K562 (cell line): ENCODE data around the gene NT5C1A. TPM values are rescaled to one million over a fixed set of nuclear protein-coding genes. Genes with fewer than 3 reads are reported as not detected.

Source experiments
- ATAC-seq: fragments of 200-7000 bp; cut with Tn5 transposase; 3 replicates; pipeline ENCODE4 v1.9.1; 2020; ENCODE audit warnings: moderate library complexity
- BruUV-seq: library from RNA; stranded (reverse); fragments of 400-500 nt; replicated peaks from 2 replicates; lab custom pipeline; 2021; lab: Mats Ljungman, UMichigan
- CTCF ChIA-PET: fragments of 300-600 bp; formaldehyde crosslinking; extraction: SDS; loops from one replicate; lab custom pipeline; 2021; ENCODE audit warnings: low intra/inter-chr PET ratio; lab: Yijun Ruan, JAX
- POLR2A ChIA-PET: fragments of 300-600, 350-650 bp; sonication (Branson Sonifier 250); formaldehyde crosslinking; extraction: SDS; loops from one replicate; lab custom pipeline; 2021; ENCODE audit warnings: antibody characterized with exemption, inconsistent platforms; lab: Yijun Ruan, JAX
- DNase-seq, 4 experiments: peaks; one replicate each; pipeline versions ENCODE4 v3.0.0 to v3.0.0-alpha.2; 2011 to 2018; ENCODE audit warnings: low spot score in 3 of 4, mixed read lengths in 3 of 4; ENCODE audit errors: extremely low read depth in 1 of 4
- FAIRE-seq: peaks from 2 replicates; lab custom pipeline; 2011; peaks lifted over from hg19 to GRCh38; lab: Jason Lieb, UNC
- H2AFZ ChIP-seq: 2 replicates; pipeline ENCODE4 v1.6.0; 2011; ENCODE audit warnings: low read depth, low read length, control low read depth, inconsistent platforms
- H3K27ac ChIP-seq: fragments of 200-600 bp; 3 replicates; pipeline ENCODE4 v1.8.0; 2011; ENCODE audit warnings: low read depth, mild to moderate bottlenecking, control low read depth, inconsistent platforms, low read length, moderate library complexity, mixed read lengths; ENCODE audit errors: extremely low read depth
- H3K27me3 ChIP-seq, 2 experiments: fragments of 300-600 bp in 1 of 2; 2 replicates in 1 of 2; 3 replicates in 1 of 2; pipeline versions ENCODE4 v1.6.0 to v1.8.0; 2011; ENCODE audit warnings: inconsistent platforms in 2 of 2, low read length in 2 of 2, mild to moderate bottlenecking in 1 of 2, mixed read lengths in 1 of 2, moderate library complexity in 1 of 2; ENCODE audit not compliant: control insufficient read depth in 2 of 2, insufficient read depth in 2 of 2
- H3K36me3 ChIP-seq: fragments of 300-600 bp; 3 replicates; pipeline ENCODE4 v1.8.0; 2011; ENCODE audit warnings: mild to moderate bottlenecking, low read length, inconsistent platforms; ENCODE audit not compliant: control insufficient read depth, insufficient read depth
- H3K4me1 ChIP-seq, 2 experiments: fragments of 200-600 bp in 1 of 2; replicated peaks in 1 of 2; 2 replicates in 1 of 2; 3 replicates in 1 of 2; pipeline versions ENCODE4 v1.5.1 to v1.8.0; 2011; ENCODE audit warnings: inconsistent platforms in 2 of 2, low read length in 2 of 2, mild to moderate bottlenecking in 1 of 2, mixed read lengths in 1 of 2, moderate library complexity in 1 of 2; ENCODE audit not compliant: control insufficient read depth in 2 of 2, insufficient read depth in 2 of 2
- H3K4me2 ChIP-seq: 2 replicates; pipeline ENCODE4 v1.6.1; 2011; ENCODE audit warnings: low read length, control low read depth, inconsistent platforms, mixed read lengths; ENCODE audit not compliant: insufficient read depth
- H3K4me3 ChIP-seq: fragments of 200-600 bp; sonication (generic), shearing (Covaris generic); 2 replicates; pipeline ENCODE4 v1.5.1; 2016; ENCODE audit warnings: control low read depth, inconsistent platforms
- H3K79me2 ChIP-seq: fragments of 200-600 bp; 3 replicates; pipeline ENCODE4 v1.8.0; 2011; ENCODE audit warnings: low read length, inconsistent platforms; ENCODE audit not compliant: control insufficient read depth, insufficient read depth
- H3K9ac ChIP-seq, 2 experiments: 2 replicates each; pipeline versions ENCODE4 v1.6.0 to v1.6.1; 2011; ENCODE audit warnings: low read depth in 2 of 2, low read length in 2 of 2, control low read depth in 1 of 2, inconsistent platforms in 1 of 2, mild to moderate bottlenecking in 1 of 2, mixed read lengths in 1 of 2; ENCODE audit not compliant: insufficient read depth in 1 of 2
- H3K9me1 ChIP-seq: one replicate; pipeline ENCODE4 v1.6.0; 2011; ENCODE audit warnings: inconsistent platforms, mild to moderate bottlenecking, low read length, moderate library complexity; ENCODE audit not compliant: control insufficient read depth, insufficient read depth
- H3K9me3 ChIP-seq: replicated peaks from 2 replicates; pipeline ENCODE4 v1.5.1; 2011; ENCODE audit warnings: low read depth, low read length, inconsistent platforms; ENCODE audit not compliant: control insufficient read depth, insufficient read depth
- H4K20me1 ChIP-seq: replicated peaks from 2 replicates; pipeline ENCODE4 v1.6.1; 2011; ENCODE audit warnings: low read length, inconsistent platforms, mixed read lengths; ENCODE audit not compliant: control insufficient read depth, insufficient read depth
- BRD4 ChIP-seq: fragments of 200-600 bp; sonication (generic); IDR thresholded peaks from 2 replicates; pipeline ENCODE4 v1.6.1; 2017; ENCODE audit warnings: inconsistent platforms
- DMBX1 ChIP-seq: fragments of 250-450 bp; sonication (Bioruptor Pico); IDR thresholded peaks from 2 replicates; pipeline ENCODE4 v1.8.0; 2022; ENCODE audit warnings: inconsistent platforms, mild to moderate bottlenecking, moderate library complexity, borderline replicate concordance
- FOXK1 ChIP-seq: sonication (generic); formaldehyde crosslinking; IDR thresholded peaks from 2 replicates; pipeline ENCODE4 v1.8.0; 2022; ENCODE audit warnings: missing genetic modification reagents, mild to moderate bottlenecking, borderline replicate concordance
- FOXK2 ChIP-seq, 2 experiments: fragments of 450-650 bp; IDR thresholded peaks in 1 of 2; conservative IDR thresholded peaks in 1 of 2; 2 replicates each; pipeline ENCODE4 v1.6.1; 2016; ENCODE audit warnings: low read depth in 2 of 2, mild to moderate bottlenecking in 1 of 2
- XRCC5 ChIP-seq: fragments of 200-400 bp; formaldehyde crosslinking; IDR thresholded peaks from 2 replicates; pipeline ENCODE4 v1.6.1; 2017; ENCODE audit warnings: low read depth, mild to moderate bottlenecking, low read length
- ZNF121 ChIP-seq: sonication (generic); formaldehyde crosslinking; conservative IDR thresholded peaks from 2 replicates; pipeline ENCODE4 v1.8.0; 2022; ENCODE audit warnings: missing genetic modification reagents
- ZNF77 ChIP-seq: fragments of 250-450 bp; sonication (Bioruptor Pico); IDR thresholded peaks from 2 replicates; pipeline ENCODE4 v1.5.0; 2020
- WGBS: fragments of 100-300 bp; shearing (Covaris generic); methylation state at CpG from one replicate; pipeline ENCODE4 v1.1.6; 2016; ENCODE audit warnings: low coverage, mixed read lengths; ENCODE audit not compliant: insufficient coverage; ENCODE audit errors: missing lambda C conversion rate; 5-methylcytosine and 5-hydroxymethylcytosine counted together
- in situ Hi-C: fragments of 300-500 bp; cut with MboI; formaldehyde crosslinking; loops from 4 replicates; pipeline ENCODE4 v1.15.0; 2018; ENCODE audit warnings: inconsistent platforms, mixed read lengths
- intact Hi-C: fragments of 100-400 bp; cut with micrococcal nuclease; formaldehyde crosslinking; loops from 2 replicates; pipeline ENCODE4 v1.14.2; 2022
- polyA plus RNA-seq, 8 experiments: library from polyadenylated mRNA; depleted of rRNA in 4 of 8; stranded (reverse) in 5 of 8; unstranded in 3 of 8; fragments of >200 nt; fragmentation: Nextera tagmentation in 2 of 8; fragmentation: Illumina TruSeq in 1 of 8; extraction: Ambion mirVana in 2 of 8; extraction: Trizol in 1 of 8; gene quantifications; 2 replicates each; pipeline versions ENCODE4 v1.2.1 to v1.2.3, GENCODE V29; 2011 to 2014; ENCODE audit warnings: inconsistent platforms in 1 of 8, missing spikeins in 1 of 8
- total RNA-seq, 7 experiments: library from RNA; depleted of rRNA in 6 of 7; stranded (reverse); fragments of >200 nt in 6 of 7; fragmentation: Illumina TruSeq in 2 of 7; extraction: Trizol in 2 of 7; gene quantifications; 2 replicates each; pipeline versions ENCODE4 v1.2.1 to v1.2.3, GENCODE V29; 2011 to 2021; ENCODE audit warnings: low replicate concordance in 1 of 7
- TF ChIP-seq, protein P1 (sequence below): conservative IDR thresholded peaks from 2 replicates; pipeline ENCODE4 v1.6.1; 2011; ENCODE audit warnings: low read depth, mild to moderate bottlenecking, low read length; ENCODE audit not compliant: control insufficient read depth
- TF ChIP-seq, protein P2 (sequence below): IDR thresholded peaks from 2 replicates; pipeline ENCODE4 v1.6.1; 2016; ENCODE audit warnings: missing genetic modification characterization, missing compliant biosample characterization
- TF ChIP-seq, protein P3 (sequence below): fragments of 250-450 bp; sonication (Bioruptor Pico); IDR thresholded peaks from 2 replicates; pipeline ENCODE4 v1.8.0; 2021; ENCODE audit warnings: moderate library complexity, mild to moderate bottlenecking, inconsistent platforms
- TF ChIP-seq, protein P4 (sequence below), 2 experiments: IDR thresholded peaks in 1 of 2; conservative IDR thresholded peaks in 1 of 2; 2 replicates each; pipeline ENCODE4 v1.6.1; 2016; ENCODE audit warnings: low read depth in 2 of 2, mild to moderate bottlenecking in 1 of 2, missing compliant biosample characterization in 1 of 2, missing genetic modification characterization in 1 of 2, moderate library complexity in 1 of 2
- TF ChIP-seq, protein P5 (sequence below): fragments of 250-450 bp; sonication (Bioruptor Pico); IDR thresholded peaks from 2 replicates; pipeline ENCODE4 v1.5.0; 2022; ENCODE audit warnings: mild to moderate bottlenecking

NT5C1A gene
- total and polyA plus RNA-seq, 9 of the 15 experiments (the other 6 are each of a cell fraction or from before 2014, with no cell fraction given), result not detected

DNA sequence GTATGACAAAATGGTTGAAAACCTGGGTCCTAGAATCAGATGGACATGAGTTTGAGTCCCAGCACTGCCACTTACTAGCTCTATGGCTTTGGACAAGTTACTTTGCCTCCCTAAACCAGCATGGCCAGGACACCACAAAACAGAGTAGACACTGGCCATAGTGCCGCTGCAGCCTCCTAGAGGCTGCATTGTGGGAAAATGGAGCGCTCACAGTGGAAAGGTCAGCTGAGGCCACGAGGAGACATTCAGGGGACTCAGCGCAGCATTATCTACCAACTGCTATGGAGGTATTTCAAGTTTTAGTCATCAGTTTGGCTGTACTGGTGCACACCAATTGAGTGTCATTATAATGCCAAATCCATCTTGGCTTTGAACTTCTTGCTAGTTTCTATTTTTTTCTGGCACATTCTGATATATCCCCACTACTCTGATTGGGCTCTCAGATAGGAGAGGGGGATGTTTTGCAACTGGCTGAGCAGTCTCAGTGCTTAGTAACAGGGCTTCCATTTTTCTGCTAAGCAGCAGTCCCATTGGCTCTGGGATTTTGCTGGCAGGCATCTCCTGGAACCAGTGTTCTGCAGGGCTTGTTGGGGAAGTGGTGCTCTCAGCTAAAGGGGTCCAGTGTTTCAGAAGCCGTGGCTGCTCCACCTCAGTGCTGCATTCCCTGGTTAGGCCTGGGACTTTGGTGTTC is 16.2 kb downstream of the NT5C1A start:
- WGBS, result 16% methylated on average over 5 of the region's 5 CpGs
- in situ Hi-C loops (no loop called here), intact Hi-C loops (loop anchor here (5.0 kb wide), 1 partner anchor 148 kb away; no protein-coding TSS in a partner anchor)
- H3K4me2 ChIP-seq, result no peak overlapping the region; the same call in 1 of the 2 replicates
- H3K27ac ChIP-seq, result no peak overlapping the region
- H3K9ac ChIP-seq, result no peak overlapping the region; a peak in 1 of 4 replicates
- BruUV-seq, result no TSS peak
- no peak overlapping the region for H3K4me3 ChIP-seq
- no peaks in the 10 kb centered on the region for H3K9me3 ChIP-seq
- H3K4me1 ChIP-seq, result peaks cover 7% of the 10 kb centered on the region in 2 experiments; a peak in 2 of 5 replicates
- no peaks in the 10 kb centered on the region for H4K20me1 ChIP-seq
- no peak for ATAC-seq
- ChIA-PET POLR2A (interaction anchor here (0.9 to 1.0 kb wide), 4 partner anchors 15 to 81 kb away, joined by 3 to 5 read pairs (median 4); no protein-coding TSS in a partner anchor), CTCF (interaction anchor here (0.6 to 3.7 kb wide), 2 partner anchors 45 to 50 kb away, joined by 4 to 27 read pairs; no protein-coding TSS in a partner anchor)
- no peak for DNase-seq
- no peaks in the 10 kb centered on the region for H3K79me2 ChIP-seq
- H3K9me1 ChIP-seq, result no peaks in the 10 kb centered on the region
- H2AFZ ChIP-seq, result peak overlapping the region; percentile 35
- H3K27me3 ChIP-seq, result peaks cover 3 to 27% of the 10 kb centered on the region in 2 experiments; a peak in 3 of 5 replicates
- FAIRE-seq, result no peak
- H3K36me3 ChIP-seq, result no peaks in the 10 kb centered on the region
- TF ChIP-seq, protein P1, sequence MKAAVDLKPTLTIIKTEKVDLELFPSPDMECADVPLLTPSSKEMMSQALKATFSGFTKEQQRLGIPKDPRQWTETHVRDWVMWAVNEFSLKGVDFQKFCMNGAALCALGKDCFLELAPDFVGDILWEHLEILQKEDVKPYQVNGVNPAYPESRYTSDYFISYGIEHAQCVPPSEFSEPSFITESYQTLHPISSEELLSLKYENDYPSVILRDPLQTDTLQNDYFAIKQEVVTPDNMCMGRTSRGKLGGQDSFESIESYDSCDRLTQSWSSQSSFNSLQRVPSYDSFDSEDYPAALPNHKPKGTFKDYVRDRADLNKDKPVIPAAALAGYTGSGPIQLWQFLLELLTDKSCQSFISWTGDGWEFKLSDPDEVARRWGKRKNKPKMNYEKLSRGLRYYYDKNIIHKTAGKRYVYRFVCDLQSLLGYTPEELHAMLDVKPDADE, result no peak
- TF ChIP-seq ZNF121, result no peak
- TF ChIP-seq FOXK1 (CRISPR knock-in tag), result no peak
- no peak for TF ChIP-seq FOXK2 (conservative IDR thresholded peaks at IDR 0.05 in 1 of 2, IDR thresholded peaks at IDR 0.05 in 1 of 2; ENCODE audit: low read depth in 2 of 2)
- TF ChIP-seq DMBX1 (CRISPR knock-in tag), result no peak
- TF ChIP-seq, protein P2, sequence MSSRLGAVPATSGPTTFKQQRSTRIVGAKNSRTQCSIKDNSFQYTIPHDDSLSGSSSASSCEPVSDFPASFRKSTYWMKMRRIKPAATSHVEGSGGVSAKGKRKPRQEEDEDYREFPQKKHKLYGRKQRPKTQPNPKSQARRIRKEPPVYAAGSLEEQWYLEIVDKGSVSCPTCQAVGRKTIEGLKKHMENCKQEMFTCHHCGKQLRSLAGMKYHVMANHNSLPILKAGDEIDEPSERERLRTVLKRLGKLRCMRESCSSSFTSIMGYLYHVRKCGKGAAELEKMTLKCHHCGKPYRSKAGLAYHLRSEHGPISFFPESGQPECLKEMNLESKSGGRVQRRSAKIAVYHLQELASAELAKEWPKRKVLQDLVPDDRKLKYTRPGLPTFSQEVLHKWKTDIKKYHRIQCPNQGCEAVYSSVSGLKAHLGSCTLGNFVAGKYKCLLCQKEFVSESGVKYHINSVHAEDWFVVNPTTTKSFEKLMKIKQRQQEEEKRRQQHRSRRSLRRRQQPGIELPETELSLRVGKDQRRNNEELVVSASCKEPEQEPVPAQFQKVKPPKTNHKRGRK (tag), result no peak
- TF ChIP-seq, protein P3, sequence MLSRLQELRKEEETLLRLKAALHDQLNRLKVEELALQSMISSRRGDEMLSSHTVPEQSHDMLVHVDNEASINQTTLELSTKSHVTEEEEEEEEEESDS (CRISPR knock-in tag), result no peak
- TF ChIP-seq XRCC5, result no peak
- TF ChIP-seq, protein P4, sequence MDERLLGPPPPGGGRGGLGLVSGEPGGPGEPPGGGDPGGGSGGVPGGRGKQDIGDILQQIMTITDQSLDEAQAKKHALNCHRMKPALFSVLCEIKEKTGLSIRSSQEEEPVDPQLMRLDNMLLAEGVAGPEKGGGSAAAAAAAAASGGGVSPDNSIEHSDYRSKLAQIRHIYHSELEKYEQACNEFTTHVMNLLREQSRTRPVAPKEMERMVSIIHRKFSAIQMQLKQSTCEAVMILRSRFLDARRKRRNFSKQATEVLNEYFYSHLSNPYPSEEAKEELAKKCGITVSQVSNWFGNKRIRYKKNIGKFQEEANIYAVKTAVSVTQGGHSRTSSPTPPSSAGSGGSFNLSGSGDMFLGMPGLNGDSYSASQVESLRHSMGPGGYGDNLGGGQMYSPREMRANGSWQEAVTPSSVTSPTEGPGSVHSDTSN (CRISPR knock-in tag; IDR thresholded peaks at IDR 0.05; ENCODE audit: low read depth), result no peak
- TF ChIP-seq, protein P4 (tag; conservative IDR thresholded peaks at IDR 0.05; ENCODE audit: low read depth), result 0 out of 2 replicates have a peak, but pooled peaks have one; percentile 14
- TF ChIP-seq, protein P5, sequence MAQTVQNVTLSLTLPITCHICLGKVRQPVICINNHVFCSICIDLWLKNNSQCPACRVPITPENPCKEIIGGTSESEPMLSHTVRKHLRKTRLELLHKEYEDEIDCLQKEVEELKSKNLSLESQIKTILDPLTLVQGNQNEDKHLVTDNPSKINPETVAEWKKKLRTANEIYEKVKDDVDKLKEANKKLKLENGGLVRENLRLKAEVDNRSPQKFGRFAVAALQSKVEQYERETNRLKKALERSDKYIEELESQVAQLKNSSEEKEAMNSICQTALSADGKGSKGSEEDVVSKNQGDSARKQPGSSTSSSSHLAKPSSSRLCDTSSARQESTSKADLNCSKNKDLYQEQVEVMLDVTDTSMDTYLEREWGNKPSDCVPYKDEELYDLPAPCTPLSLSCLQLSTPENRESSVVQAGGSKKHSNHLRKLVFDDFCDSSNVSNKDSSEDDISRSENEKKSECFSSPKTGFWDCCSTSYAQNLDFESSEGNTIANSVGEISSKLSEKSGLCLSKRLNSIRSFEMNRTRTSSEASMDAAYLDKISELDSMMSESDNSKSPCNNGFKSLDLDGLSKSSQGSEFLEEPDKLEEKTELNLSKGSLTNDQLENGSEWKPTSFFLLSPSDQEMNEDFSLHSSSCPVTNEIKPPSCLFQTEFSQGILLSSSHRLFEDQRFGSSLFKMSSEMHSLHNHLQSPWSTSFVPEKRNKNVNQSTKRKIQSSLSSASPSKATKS (CRISPR knock-in tag), result no peak
- no peak for TF ChIP-seq BRD4
- TF ChIP-seq ZNF77, result no peak
